Chondrocyte (in vitro differentiated cells): Measurements from ENCODE around the gene CUL1. TPM values are rescaled to one million over a fixed set of nuclear protein-coding genes. Genes with fewer than 3 reads are reported as not detected.
A peak's percentile ranks its signal among the peaks of the same experiment; 100 is the strongest.

Source experiments
- DNase-seq: peaks from one replicate; pipeline ENCODE4 v3.0.0; 2021; ENCODE audit warnings: mixed read lengths, low spot score
- H3K27ac Mint-ChIP-seq: one replicate; pipeline ENCODE4 v1.8.0; 2021; ENCODE audit warnings: mild to moderate bottlenecking, moderate library complexity, mixed read lengths; ENCODE audit not compliant: unreplicated experiment
- H3K27me3 Mint-ChIP-seq: 2 replicates; pipeline ENCODE4 v1.8.0; 2021; ENCODE audit warnings: low read depth, mixed read lengths
- H3K36me3 Mint-ChIP-seq: 2 replicates; pipeline ENCODE4 v1.8.0; 2021; ENCODE audit warnings: low read depth, mixed read lengths
- H3K4me1 Mint-ChIP-seq: 2 replicates; pipeline ENCODE4 v1.8.0; 2021; ENCODE audit warnings: low read depth, mild to moderate bottlenecking, mixed read lengths
- H3K4me3 Mint-ChIP-seq: one replicate; pipeline ENCODE4 v1.8.0; 2021; ENCODE audit warnings: mild to moderate bottlenecking, moderate library complexity, mixed read lengths; ENCODE audit not compliant: unreplicated experiment
- H3K9me3 Mint-ChIP-seq: 2 replicates; pipeline ENCODE4 v1.8.0; 2021; ENCODE audit warnings: low read depth, mixed read lengths
- CTCF ChIP-seq: fragments of 200-600 bp; sonication (generic); IDR thresholded peaks from 2 replicates; pipeline ENCODE4 v1.5.0; 2021; ENCODE audit warnings: antibody characterized with exemption, mild to moderate bottlenecking, moderate library complexity
- total RNA-seq: library from RNA; stranded (reverse); gene quantifications from 3 replicates; pipeline ENCODE4 v1.2.1, GENCODE V29; 2021

The CUL1 gene
- total RNA-seq, 1 donor from 2014 or later = 41.1 TPM

GRCh38 chr7:148662646-148663045 is 36.1 kb upstream of the CUL1 start:
- H3K27ac Mint-ChIP-seq = no peak overlapping the region
- peaks cover 1% of the 10 kb centered on the region for H3K36me3 Mint-ChIP-seq
- H3K4me3 Mint-ChIP-seq = no peak overlapping the region
- no peak for TF ChIP-seq CTCF
- peaks cover 5% of the 10 kb centered on the region for H3K27me3 Mint-ChIP-seq
- H3K4me1 Mint-ChIP-seq = peaks cover 39% of the 10 kb centered on the region
- no peaks in the 10 kb centered on the region for H3K9me3 Mint-ChIP-seq
- DNase-seq = no peak

- no peak for TF ChIP-seq CTCF
- Mint-ChIP-seq H3K36me3 (peaks cover 1% of the 10 kb centered on the region), H3K27me3 (no peaks in the 10 kb centered on the region), H3K4me1 (peaks cover 39% of the 10 kb centered on the region), H3K4me3 (no peak overlapping the region), H3K9me3 (no peaks in the 10 kb centered on the region), H3K27ac (peak overlapping the region; percentile 59)
- DNase-seq = no peak
Observed at GRCh38 chr7:148664324-148664723, 34.4 kb upstream of the CUL1 start.

- H3K27ac Mint-ChIP-seq = peak overlapping the region; percentile 5
- H3K27me3 Mint-ChIP-seq = no peaks in the 10 kb centered on the region
- DNase-seq = no peak
- H3K4me1 Mint-ChIP-seq = peaks cover 39% of the 10 kb centered on the region
- TF ChIP-seq CTCF = no peak
- peaks cover 1% of the 10 kb centered on the region for H3K36me3 Mint-ChIP-seq
- H3K4me3 Mint-ChIP-seq = no peak overlapping the region
- no peaks in the 10 kb centered on the region for H3K9me3 Mint-ChIP-seq
Observed at GRCh38 chr7:148665221-148665620, 33.5 kb upstream of the CUL1 start.

GRCh38 chr7:148669927-148670326 is 28.8 kb upstream of the CUL1 start:
- no peak for TF ChIP-seq CTCF
- no peaks in the 10 kb centered on the region for H3K27me3 Mint-ChIP-seq
- H3K4me1 Mint-ChIP-seq = peaks cover 15% of the 10 kb centered on the region
- no peak overlapping the region for H3K27ac Mint-ChIP-seq
- DNase-seq = no peak
- H3K4me3 Mint-ChIP-seq = no peak overlapping the region
- H3K9me3 Mint-ChIP-seq = no peaks in the 10 kb centered on the region
- no peaks in the 10 kb centered on the region for H3K36me3 Mint-ChIP-seq

GRCh38 chr7:148670374-148670773 is 28.3 kb upstream of the CUL1 start:
- no peak for DNase-seq
- peaks cover 10% of the 10 kb centered on the region for H3K4me1 Mint-ChIP-seq
- H3K27ac Mint-ChIP-seq = no peak overlapping the region

More at GRCh38 chr7:148670374-148670773, 28.3 kb upstream of the CUL1 start:
- H3K36me3 Mint-ChIP-seq = no peaks in the 10 kb centered on the region
- no peak for TF ChIP-seq CTCF
- no peak overlapping the region for H3K4me3 Mint-ChIP-seq
- H3K9me3 Mint-ChIP-seq = no peaks in the 10 kb centered on the region
- no peaks in the 10 kb centered on the region for H3K27me3 Mint-ChIP-seq
